OCI-LY7 (cell line): ENCODE data around the gene BPIFA2.

Experiments
- EZH2phosphoT487 ChIP-seq: fragments of 200-600 bp; sonication (generic); IDR thresholded peaks from 2 replicates; pipeline ENCODE4 v1.6.1; 2018; ENCODE audit warnings: low read depth, borderline replicate concordance, mild to moderate bottlenecking, mixed run types, antibody characterized with exemption, low read length, moderate library complexity, mixed read lengths
- TF ChIP-seq, protein P1 (sequence below): fragments of 200-600 bp; sonication (generic); conservative IDR thresholded peaks from 2 replicates; pipeline ENCODE4 v1.5.1; 2014; ENCODE audit warnings: mild to moderate bottlenecking, antibody characterized with exemption, low read length, moderate library complexity, mixed read lengths

GRCh38 chr20:33217052-33217451, 49.1 kb downstream of the BPIFA2 start, which contains the start of gene BPIFA3:
- no peak for TF ChIP-seq EZH2phosphoT487
- TF ChIP-seq, protein P1, sequence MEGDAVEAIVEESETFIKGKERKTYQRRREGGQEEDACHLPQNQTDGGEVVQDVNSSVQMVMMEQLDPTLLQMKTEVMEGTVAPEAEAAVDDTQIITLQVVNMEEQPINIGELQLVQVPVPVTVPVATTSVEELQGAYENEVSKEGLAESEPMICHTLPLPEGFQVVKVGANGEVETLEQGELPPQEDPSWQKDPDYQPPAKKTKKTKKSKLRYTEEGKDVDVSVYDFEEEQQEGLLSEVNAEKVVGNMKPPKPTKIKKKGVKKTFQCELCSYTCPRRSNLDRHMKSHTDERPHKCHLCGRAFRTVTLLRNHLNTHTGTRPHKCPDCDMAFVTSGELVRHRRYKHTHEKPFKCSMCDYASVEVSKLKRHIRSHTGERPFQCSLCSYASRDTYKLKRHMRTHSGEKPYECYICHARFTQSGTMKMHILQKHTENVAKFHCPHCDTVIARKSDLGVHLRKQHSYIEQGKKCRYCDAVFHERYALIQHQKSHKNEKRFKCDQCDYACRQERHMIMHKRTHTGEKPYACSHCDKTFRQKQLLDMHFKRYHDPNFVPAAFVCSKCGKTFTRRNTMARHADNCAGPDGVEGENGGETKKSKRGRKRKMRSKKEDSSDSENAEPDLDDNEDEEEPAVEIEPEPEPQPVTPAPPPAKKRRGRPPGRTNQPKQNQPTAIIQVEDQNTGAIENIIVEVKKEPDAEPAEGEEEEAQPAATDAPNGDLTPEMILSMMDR: no peak
